Measurements from ENCODE around the gene NT5DC3. TPM values are rescaled to one million over a fixed set of nuclear protein-coding genes. Genes with fewer than 3 reads are reported as not detected.

NT5DC3 gene
- total and polyA plus RNA-seq, 2 of the 13 experiments (the other 11 are each of a cell fraction or from before 2014, with no cell fraction given), result 3.2 to 6.6 TPM

- TF ChIP-seq RERE (CRISPR knock-in tag; IDR thresholded peaks at IDR 0.05; ENCODE audit: low read depth) (peak; percentile 90), FOSL1 (CRISPR knock-in tag; IDR thresholded peaks at IDR 0.05; ENCODE audit: borderline replicate concordance) (no peak), SSRP1 (CRISPR knock-in tag; IDR thresholded peaks at IDR 0.05) (no peak)
Measured at GRCh38 chr12:103838254-103838914, 2.6 kb downstream of the NT5DC3 start (continued).

- POLR2A ChIA-PET, result no interaction called here
- H3K27ac ChIP-seq (ENCODE audit: extremely low read length, insufficient read depth, low read length), result no peak overlapping the region
Measured at GRCh38 chr12:103836345-103836744, 4.7 kb downstream of the NT5DC3 start.

More at GRCh38 chr12:103836345-103836744, 4.7 kb downstream of the NT5DC3 start:
- intact Hi-C loops (cut with micrococcal nuclease; ENCODE audit: unreplicated experiment), result loop anchor here (5.0 kb wide), 1 partner anchor 34 kb away; no protein-coding TSS in a partner anchor
- WGBS (ENCODE audit: low lambda C conversion rate), result 96% methylated on average over 5 of the region's 5 CpGs
- H3K27me3 ChIP-seq (ENCODE audit: control insufficient read depth in 1 of 2, insufficient read depth in 2 of 2, low read length in 2 of 2), result no peaks in the 10 kb centered on the region
- H2AFZ ChIP-seq (ENCODE audit: low read length), result no peak overlapping the region
- H4K20me1 ChIP-seq (ENCODE audit: insufficient read depth, low read length), result peaks cover 14% of the 10 kb centered on the region
- FAIRE-seq (no peak), ATAC-seq (no peak), DNase-seq (ENCODE audit: low spot score) (no peak)
- H3K4me2 ChIP-seq (ENCODE audit: low read depth, low read length), result no peak overlapping the region
- BruUV-seq (replicated peaks), result no TSS peak
- peaks cover 77% of the 10 kb centered on the region for H3K79me2 ChIP-seq (ENCODE audit: insufficient read depth, low read length)
- H3K36me3 ChIP-seq (replicated peaks in 1 of 2; ENCODE audit: control insufficient read depth in 1 of 2, insufficient read depth in 2 of 2, low read length in 2 of 2), result no peaks in the 10 kb centered on the region
- CTCF ChIA-PET (ENCODE audit: low intra/inter-chr PET ratio, low total read pairs), result no interaction called here
- no peak overlapping the region for H3K4me3 ChIP-seq (replicated peaks in 1 of 3; ENCODE audit: insufficient read depth in 1 of 3, low read depth in 2 of 3, low read length in 3 of 3)
- H3K9ac ChIP-seq (ENCODE audit: insufficient read depth, low read depth, low read length), result no peak overlapping the region
- peaks cover 2% of the 10 kb centered on the region for H3K9me3 ChIP-seq (ENCODE audit: low read length)
- peaks cover 84% of the 10 kb centered on the region for H3K4me1 ChIP-seq (ENCODE audit: insufficient read depth, low read length)
- TF ChIP-seq ZBTB33 (CRISPR knock-in tag; IDR thresholded peaks at IDR 0.05) (peak; percentile 70), MYNN (CRISPR knock-in tag; IDR thresholded peaks at IDR 0.05; ENCODE audit: low read depth) (no peak), DMTF1 (CRISPR knock-in tag; IDR thresholded peaks at IDR 0.05) (no peak)
- in situ Hi-C loops (cut with HindIII; ENCODE audit: extremely low pct_ligation_motif_present, low pct_unique_long_range_greater_than_20kb), result no loop called here

Measured in HepG2 (cell line).